HG02870 (cell line): Measurements from ENCODE around the gene CCR5.
"Not testable (repeated sequence)": the region's sequence is repeated elsewhere in the genome, so short reads cannot be mapped to it uniquely, and the experiment has no call there.

ENCODE experiments used
- ATAC-seq: cut with Tn5 transposase; IDR thresholded peaks from one replicate; pipeline ENCODE4 v1.9.1; 2021; ENCODE audit warnings: mild to moderate bottlenecking, moderate library complexity; ENCODE audit not compliant: unreplicated experiment

The CCR5 gene

GRCh38 chr3:46370839-46371518, at the start of gene CCR5:
TSS of gene CCR5 (plus strand) at chr3:46370946. CDS start at chr3:46372903, 1,957 bp downstream.
- no peak for ATAC-seq

GRCh38 chr3:46321461-46322104, 49.2 kb upstream of the CCR5 start:
- ATAC-seq, result no peak

- no peak for ATAC-seq
Measured at GRCh38 chr3:46324036-46324435, 46.7 kb upstream of the CCR5 start.

GRCh38 chr3:46325645-46326300, 45.0 kb upstream of the CCR5 start:
- ATAC-seq, result no peak

GRCh38 chr3:46330676-46331075, 40.1 kb upstream of the CCR5 start:
- not testable (repeated sequence) for ATAC-seq

GRCh38 chr3:46334741-46335478, 35.8 kb upstream of the CCR5 start:
- no peak for ATAC-seq

- ATAC-seq, result no peak
Measured at GRCh38 chr3:46335541-46335940, 35.2 kb upstream of the CCR5 start.

- no peak for ATAC-seq
Measured at GRCh38 chr3:46337911-46338310, 32.8 kb upstream of the CCR5 start.

GRCh38 chr3:46338840-46339239, 31.9 kb upstream of the CCR5 start:
- no peak for ATAC-seq

GRCh38 chr3:46344476-46344875, 26.3 kb upstream of the CCR5 start:
- no peak for ATAC-seq

GRCh38 chr3:46348823-46349482, 21.8 kb upstream of the CCR5 start:
- no peak for ATAC-seq

- ATAC-seq, result no peak
Measured at GRCh38 chr3:46349484-46350261, 21.1 kb upstream of the CCR5 start.

- no peak for ATAC-seq
Measured at GRCh38 chr3:46350262-46350565, 20.5 kb upstream of the CCR5 start.

- no peak for ATAC-seq
Measured at GRCh38 chr3:46351646-46352045, 19.1 kb upstream of the CCR5 start.

GRCh38 chr3:46353090-46353489, 17.7 kb upstream of the CCR5 start:
- ATAC-seq, result no peak

GRCh38 chr3:46353647-46354410, 16.9 kb upstream of the CCR5 start, which contains the start of gene CCR2:
TSS of gene CCR2 (plus strand) at chr3:46354111. CDS start at chr3:46357528, 3,417 bp downstream.
- no peak for ATAC-seq

GRCh38 chr3:46354478-46354877, 16.3 kb upstream of the CCR5 start:
- ATAC-seq, result no peak

GRCh38 chr3:46354984-46355383, 15.8 kb upstream of the CCR5 start:
- ATAC-seq, result no peak

GRCh38 chr3:46356276-46356675, 14.5 kb upstream of the CCR5 start:
- ATAC-seq, result no peak
